Heart left ventricle (tissue), 13 donors: Measurements from ENCODE around the gene TCP11L2.

Source experiments
- CTCF ChIP-seq, 12 donors: fragments of 200-600 bp; sonication (generic) in 4 of 12; IDR thresholded peaks; one replicate each; pipeline versions ENCODE4 v1.5.0 to v1.8.0; 2018 to 2022; ENCODE audit warnings: antibody characterized with exemption in 12 of 12, mild to moderate bottlenecking in 5 of 12
- POLR2A ChIP-seq, 2 donors: fragments of 450-650 bp; IDR thresholded peaks; one replicate each; pipeline ENCODE4 v1.6.1; 2017; ENCODE audit warnings: antibody characterized with exemption in 2 of 2, mild to moderate bottlenecking in 2 of 2, moderate library complexity in 2 of 2
- donor health status: ischemic (EF 13 %, LVEDD 7.1; RV severe dilation, severe dysfunction).
- donor health status: DM: no; HTN: yes; CAD: no.
- donor health status: DM: no; HTN: no; CAD: no.
- donor health status: ischemic (EF 25% LVEDD 6.9; RV normal size, moderate dysfunction).
- donor health status: ischemic (EF 25% LVEDD 5.7; RV mildly dilated, moderate dysfunction).
- donor health status: ischemic (EF 35%, LVEDD 5.7; RV mildly dilated, moderate dysfunction).
- donor health status: nonischemic (EF 11% LVEDD 7.7; RV severe dilation, severe dysfunction).
- donor health status: DM: yes; HTN: yes; CAD: no.
- donor health status: PGD.
- donor health status: ischemic (EF 29% LVEDD 5.4; RV normal size, mild dysfunction).
- donor health status: nonischemic (EF 23%, LVEDD 6.1; RV moderate dilation, normal function).

- TF ChIP-seq CTCF (IDR thresholded peaks at IDR 0.05) (no peak), POLR2A (IDR thresholded peaks at IDR 0.05) (no peak)
These were observed 767 bp upstream of the TCP11L2 start for GRCh38 chr12:106301611-106302321.
